GM23338 (cell line): ENCODE results near the gene CHD9.
"Not testable (repeated sequence)": the region's sequence is repeated elsewhere in the genome, so short reads cannot be mapped to it uniquely, and the experiment has no call there.

Experiments
- CREB1 ChIP-seq: fragments of 250-450 bp; sonication (Bioruptor Pico); IDR thresholded peaks from 2 replicates; pipeline ENCODE4 v1.5.0; 2020; ENCODE audit warnings: low read depth, mild to moderate bottlenecking, moderate library complexity
- EZH2 ChIP-seq: fragments of 200-600 bp; sonication (generic); IDR thresholded peaks from one replicate; pipeline ENCODE4 v1.8.0; 2017; ENCODE audit warnings: antibody characterized with exemption, mild to moderate bottlenecking, low read depth; ENCODE audit not compliant: unreplicated experiment
- POLR2AphosphoS5 ChIP-seq: IDR thresholded peaks from 2 replicates; pipeline ENCODE4 v1.6.1; 2016; ENCODE audit warnings: antibody characterized with exemption, low read depth
- TF ChIP-seq, protein P1 (sequence below): IDR thresholded peaks from one replicate; pipeline ENCODE4 v1.6.1; 2018; ENCODE audit warnings: antibody characterized with exemption; ENCODE audit not compliant: unreplicated experiment
- TF ChIP-seq, protein P2 (sequence below), 2 experiments: fragments of 200-600 bp in 1 of 2; sonication (generic) in 1 of 2; conservative IDR thresholded peaks; 2 replicates each; pipeline versions ENCODE4 v1.5.1 to v1.6.1; 2016 to 2017; ENCODE audit warnings: antibody characterized with exemption in 2 of 2, low read depth in 2 of 2, mild to moderate bottlenecking in 2 of 2, moderate library complexity in 1 of 2

DNA sequence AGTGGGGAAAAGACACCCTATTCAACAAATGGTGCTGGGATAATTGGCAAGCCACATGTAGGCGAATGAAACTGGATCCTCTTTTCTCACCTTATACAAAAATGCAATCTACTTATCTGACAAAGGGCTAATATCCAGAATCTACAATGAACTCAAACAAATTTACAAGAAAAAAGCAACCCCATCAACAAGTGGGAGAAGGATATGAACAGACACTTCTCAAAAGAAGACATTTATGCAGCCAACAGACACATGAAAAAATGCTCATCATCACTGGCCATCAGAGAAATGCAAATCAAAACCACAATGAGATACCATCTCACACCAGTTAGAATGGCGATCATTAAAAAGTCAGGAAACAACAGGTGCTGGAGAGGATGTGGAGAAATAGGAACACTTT, 223.7 kb downstream of the CHD9 start:
- TF ChIP-seq, protein P1, sequence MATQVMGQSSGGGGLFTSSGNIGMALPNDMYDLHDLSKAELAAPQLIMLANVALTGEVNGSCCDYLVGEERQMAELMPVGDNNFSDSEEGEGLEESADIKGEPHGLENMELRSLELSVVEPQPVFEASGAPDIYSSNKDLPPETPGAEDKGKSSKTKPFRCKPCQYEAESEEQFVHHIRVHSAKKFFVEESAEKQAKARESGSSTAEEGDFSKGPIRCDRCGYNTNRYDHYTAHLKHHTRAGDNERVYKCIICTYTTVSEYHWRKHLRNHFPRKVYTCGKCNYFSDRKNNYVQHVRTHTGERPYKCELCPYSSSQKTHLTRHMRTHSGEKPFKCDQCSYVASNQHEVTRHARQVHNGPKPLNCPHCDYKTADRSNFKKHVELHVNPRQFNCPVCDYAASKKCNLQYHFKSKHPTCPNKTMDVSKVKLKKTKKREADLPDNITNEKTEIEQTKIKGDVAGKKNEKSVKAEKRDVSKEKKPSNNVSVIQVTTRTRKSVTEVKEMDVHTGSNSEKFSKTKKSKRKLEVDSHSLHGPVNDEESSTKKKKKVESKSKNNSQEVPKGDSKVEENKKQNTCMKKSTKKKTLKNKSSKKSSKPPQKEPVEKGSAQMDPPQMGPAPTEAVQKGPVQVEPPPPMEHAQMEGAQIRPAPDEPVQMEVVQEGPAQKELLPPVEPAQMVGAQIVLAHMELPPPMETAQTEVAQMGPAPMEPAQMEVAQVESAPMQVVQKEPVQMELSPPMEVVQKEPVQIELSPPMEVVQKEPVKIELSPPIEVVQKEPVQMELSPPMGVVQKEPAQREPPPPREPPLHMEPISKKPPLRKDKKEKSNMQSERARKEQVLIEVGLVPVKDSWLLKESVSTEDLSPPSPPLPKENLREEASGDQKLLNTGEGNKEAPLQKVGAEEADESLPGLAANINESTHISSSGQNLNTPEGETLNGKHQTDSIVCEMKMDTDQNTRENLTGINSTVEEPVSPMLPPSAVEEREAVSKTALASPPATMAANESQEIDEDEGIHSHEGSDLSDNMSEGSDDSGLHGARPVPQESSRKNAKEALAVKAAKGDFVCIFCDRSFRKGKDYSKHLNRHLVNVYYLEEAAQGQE, result not testable (repeated sequence)
- TF ChIP-seq, protein P2, sequence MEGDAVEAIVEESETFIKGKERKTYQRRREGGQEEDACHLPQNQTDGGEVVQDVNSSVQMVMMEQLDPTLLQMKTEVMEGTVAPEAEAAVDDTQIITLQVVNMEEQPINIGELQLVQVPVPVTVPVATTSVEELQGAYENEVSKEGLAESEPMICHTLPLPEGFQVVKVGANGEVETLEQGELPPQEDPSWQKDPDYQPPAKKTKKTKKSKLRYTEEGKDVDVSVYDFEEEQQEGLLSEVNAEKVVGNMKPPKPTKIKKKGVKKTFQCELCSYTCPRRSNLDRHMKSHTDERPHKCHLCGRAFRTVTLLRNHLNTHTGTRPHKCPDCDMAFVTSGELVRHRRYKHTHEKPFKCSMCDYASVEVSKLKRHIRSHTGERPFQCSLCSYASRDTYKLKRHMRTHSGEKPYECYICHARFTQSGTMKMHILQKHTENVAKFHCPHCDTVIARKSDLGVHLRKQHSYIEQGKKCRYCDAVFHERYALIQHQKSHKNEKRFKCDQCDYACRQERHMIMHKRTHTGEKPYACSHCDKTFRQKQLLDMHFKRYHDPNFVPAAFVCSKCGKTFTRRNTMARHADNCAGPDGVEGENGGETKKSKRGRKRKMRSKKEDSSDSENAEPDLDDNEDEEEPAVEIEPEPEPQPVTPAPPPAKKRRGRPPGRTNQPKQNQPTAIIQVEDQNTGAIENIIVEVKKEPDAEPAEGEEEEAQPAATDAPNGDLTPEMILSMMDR (conservative IDR thresholded peaks at IDR 0.05; ENCODE audit: low read depth in 2 of 2), result not testable (repeated sequence)
- not testable (repeated sequence) for TF ChIP-seq CREB1, EZH2, POLR2AphosphoS5
